ENCODE results near the gene SLC16A10.

The SLC16A10 gene

DNA sequence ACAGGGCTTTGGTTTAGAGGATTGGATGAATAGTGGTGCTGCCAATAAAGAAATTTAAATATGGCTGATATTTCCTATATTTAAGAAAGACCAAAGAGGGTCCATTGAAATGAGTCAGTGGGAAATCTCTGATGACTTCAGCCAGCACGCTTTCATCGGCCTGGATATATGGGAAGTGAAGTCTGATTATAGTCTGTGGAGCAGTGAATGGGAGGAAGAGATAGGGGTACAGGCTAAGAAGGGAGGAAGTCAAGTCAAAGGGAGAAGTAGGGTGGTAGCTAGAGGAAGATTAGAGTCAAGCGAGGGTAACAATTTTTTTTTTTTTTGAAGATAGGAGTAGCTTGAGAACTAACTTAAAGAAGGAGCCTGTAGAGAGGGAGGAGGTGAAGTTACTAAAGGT lies 22.7 kb downstream of the SLC16A10 start:
- H3K79me2 ChIP-seq (ENCODE audit: insufficient read depth, low read length), result no peaks in the 10 kb centered on the region
- H3K27me3 ChIP-seq (ENCODE audit: insufficient read depth, low read length), result peaks cover 10% of the 10 kb centered on the region; the same call in 1 of the 2 replicates
- H3K4me2 ChIP-seq (ENCODE audit: low read length), result no peak overlapping the region
- H3K9ac ChIP-seq (ENCODE audit: low read length), result no peak overlapping the region
- TF ChIP-seq, protein P1, sequence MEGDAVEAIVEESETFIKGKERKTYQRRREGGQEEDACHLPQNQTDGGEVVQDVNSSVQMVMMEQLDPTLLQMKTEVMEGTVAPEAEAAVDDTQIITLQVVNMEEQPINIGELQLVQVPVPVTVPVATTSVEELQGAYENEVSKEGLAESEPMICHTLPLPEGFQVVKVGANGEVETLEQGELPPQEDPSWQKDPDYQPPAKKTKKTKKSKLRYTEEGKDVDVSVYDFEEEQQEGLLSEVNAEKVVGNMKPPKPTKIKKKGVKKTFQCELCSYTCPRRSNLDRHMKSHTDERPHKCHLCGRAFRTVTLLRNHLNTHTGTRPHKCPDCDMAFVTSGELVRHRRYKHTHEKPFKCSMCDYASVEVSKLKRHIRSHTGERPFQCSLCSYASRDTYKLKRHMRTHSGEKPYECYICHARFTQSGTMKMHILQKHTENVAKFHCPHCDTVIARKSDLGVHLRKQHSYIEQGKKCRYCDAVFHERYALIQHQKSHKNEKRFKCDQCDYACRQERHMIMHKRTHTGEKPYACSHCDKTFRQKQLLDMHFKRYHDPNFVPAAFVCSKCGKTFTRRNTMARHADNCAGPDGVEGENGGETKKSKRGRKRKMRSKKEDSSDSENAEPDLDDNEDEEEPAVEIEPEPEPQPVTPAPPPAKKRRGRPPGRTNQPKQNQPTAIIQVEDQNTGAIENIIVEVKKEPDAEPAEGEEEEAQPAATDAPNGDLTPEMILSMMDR (IDR thresholded peaks at IDR 0.05; ENCODE audit: low read length), result no peak
- no peak for TF ChIP-seq EZH2 (IDR thresholded peaks at IDR 0.05; ENCODE audit: borderline replicate concordance, low read length)
- no peak overlapping the region for H2AFZ ChIP-seq (ENCODE audit: low read length)
- H3K4me3 ChIP-seq (ENCODE audit: low read depth, low read length, poor library complexity, severe bottlenecking), result no peak overlapping the region
- H3K36me3 ChIP-seq (ENCODE audit: insufficient read depth, low read length), result no peaks in the 10 kb centered on the region
- H4K20me1 ChIP-seq (ENCODE audit: insufficient read depth, low read length), result no peaks in the 10 kb centered on the region
- H3F3A ChIP-seq (ENCODE audit: insufficient read depth, low read length), result no peaks in the 10 kb centered on the region
- H3K4me1 ChIP-seq (ENCODE audit: insufficient read depth, low read length, severe bottlenecking), result no peaks in the 10 kb centered on the region
- no peak overlapping the region for H3K27ac ChIP-seq (ENCODE audit: low read depth, low read length, poor library complexity, severe bottlenecking)
- H3K9me3 ChIP-seq (ENCODE audit: low read length), result no peaks in the 10 kb centered on the region
- H3K9me2 ChIP-seq (ENCODE audit: low read depth, low read length), result no peaks in the 10 kb centered on the region

DNA sequence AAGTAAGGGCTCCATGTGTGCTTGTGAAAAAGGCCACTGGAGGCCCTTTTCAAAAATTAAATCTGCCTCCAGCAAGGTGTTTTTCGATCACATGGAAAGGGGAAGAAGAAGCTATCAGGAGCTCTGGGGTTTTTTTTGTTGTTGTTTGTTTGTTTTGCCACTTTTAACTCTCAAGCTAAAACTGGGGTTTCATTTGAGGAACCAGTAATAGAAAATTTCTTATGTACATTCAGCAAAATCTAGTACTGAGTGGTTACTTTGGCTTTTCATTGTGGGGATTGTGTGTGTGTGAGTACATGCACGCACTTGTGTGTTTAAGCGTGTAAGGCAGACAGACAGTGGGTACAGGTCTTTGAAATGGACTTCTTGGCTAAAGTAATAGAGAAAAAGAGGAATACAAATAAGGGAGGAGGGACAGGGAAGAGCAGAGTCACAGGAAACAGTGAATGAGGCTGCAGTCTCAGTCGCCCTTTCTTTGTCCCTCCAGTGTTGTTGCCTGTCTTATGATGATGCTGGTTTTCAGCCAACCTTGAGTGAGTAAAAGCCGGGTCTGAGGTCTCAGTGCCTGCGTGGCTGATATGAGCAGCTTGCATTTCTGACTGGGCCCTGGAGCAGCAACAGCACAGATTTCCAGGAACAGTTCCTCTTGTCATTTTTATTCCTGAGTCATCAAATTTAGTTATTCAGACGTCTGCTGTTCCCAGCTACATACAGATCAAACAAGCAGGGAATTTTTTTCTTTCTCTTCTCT lies 26.2 kb downstream of the SLC16A10 start:
- Histone ChIP-seq H4K20me1 (ENCODE audit: insufficient read depth, low read length) (no peaks in the 10 kb centered on the region), H3K4me3 (ENCODE audit: low read depth, low read length, poor library complexity, severe bottlenecking) (no peak overlapping the region), H3K9ac (ENCODE audit: low read length) (no peak overlapping the region), H3K4me2 (ENCODE audit: low read length) (no peak overlapping the region), H3F3A (ENCODE audit: insufficient read depth, low read length) (no peaks in the 10 kb centered on the region), H3K79me2 (ENCODE audit: insufficient read depth, low read length) (no peaks in the 10 kb centered on the region), H3K27me3 (ENCODE audit: insufficient read depth, low read length) (no peaks in the 10 kb centered on the region), H3K27ac (ENCODE audit: low read depth, low read length, poor library complexity, severe bottlenecking) (no peak overlapping the region), H2AFZ (ENCODE audit: low read length) (no peak overlapping the region), H3K36me3 (ENCODE audit: insufficient read depth, low read length) (no peaks in the 10 kb centered on the region), H3K4me1 (ENCODE audit: insufficient read depth, low read length, severe bottlenecking) (no peaks in the 10 kb centered on the region), H3K9me2 (ENCODE audit: low read depth, low read length) (no peaks in the 10 kb centered on the region), H3K9me3 (ENCODE audit: low read length) (no peaks in the 10 kb centered on the region)
- TF ChIP-seq, protein P1 (IDR thresholded peaks at IDR 0.05; ENCODE audit: low read length), result no peak
- no peak for TF ChIP-seq EZH2 (IDR thresholded peaks at IDR 0.05; ENCODE audit: borderline replicate concordance, low read length)

DNA sequence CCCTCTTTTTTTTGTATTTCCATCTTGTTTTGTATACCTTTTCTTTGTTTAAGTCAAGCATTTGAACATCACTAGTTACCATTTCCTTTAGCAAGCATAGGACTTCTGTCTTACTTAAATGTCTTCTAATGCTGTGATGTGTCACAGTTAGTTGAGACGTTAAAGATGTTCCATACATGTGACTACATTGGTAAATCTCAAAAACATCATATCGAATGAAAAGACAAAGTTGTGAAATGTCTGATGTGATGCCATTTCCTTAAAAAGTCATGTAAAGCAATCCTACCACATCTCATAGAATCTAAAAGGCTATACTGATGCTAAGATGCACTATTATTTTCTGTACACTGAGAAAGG lies 26.8 kb downstream of the SLC16A10 start:
- Histone ChIP-seq H3F3A (ENCODE audit: insufficient read depth, low read length) (no peaks in the 10 kb centered on the region), H3K27me3 (ENCODE audit: insufficient read depth, low read length) (no peaks in the 10 kb centered on the region), H3K4me2 (ENCODE audit: low read length) (no peak overlapping the region), H3K9me3 (ENCODE audit: low read length) (no peaks in the 10 kb centered on the region), H2AFZ (ENCODE audit: low read length) (no peak overlapping the region), H3K79me2 (ENCODE audit: insufficient read depth, low read length) (no peaks in the 10 kb centered on the region), H3K36me3 (ENCODE audit: insufficient read depth, low read length) (no peaks in the 10 kb centered on the region), H3K9me2 (ENCODE audit: low read depth, low read length) (no peaks in the 10 kb centered on the region), H3K4me1 (ENCODE audit: insufficient read depth, low read length, severe bottlenecking) (no peaks in the 10 kb centered on the region), H3K9ac (ENCODE audit: low read length) (no peak overlapping the region), H3K27ac (ENCODE audit: low read depth, low read length, poor library complexity, severe bottlenecking) (no peak overlapping the region), H3K4me3 (ENCODE audit: low read depth, low read length, poor library complexity, severe bottlenecking) (no peak overlapping the region), H4K20me1 (ENCODE audit: insufficient read depth, low read length) (no peaks in the 10 kb centered on the region)
- TF ChIP-seq, protein P1 (IDR thresholded peaks at IDR 0.05; ENCODE audit: low read length), result no peak
- TF ChIP-seq EZH2 (IDR thresholded peaks at IDR 0.05; ENCODE audit: borderline replicate concordance, low read length), result no peak
